ENCODE data around the gene PRDM16.

The PRDM16 gene

GRCh38 chr1:3427711-3428704 is 359.0 kb downstream of the PRDM16 start:
- no peak for DNase-seq (ENCODE audit: low read depth in 2 of 2)

GRCh38 chr1:3428899-3429298 is 359.9 kb downstream of the PRDM16 start:
- no peak for DNase-seq (ENCODE audit: low read depth in 2 of 2)

- no peak for DNase-seq (ENCODE audit: low read depth in 2 of 2)
Observed at GRCh38 chr1:3429320-3429719, 360.3 kb downstream of the PRDM16 start.

GRCh38 chr1:3429766-3430165 is 360.8 kb downstream of the PRDM16 start:
- DNase-seq (ENCODE audit: low read depth in 2 of 2) = no peak

GRCh38 chr1:3430406-3430805 is 361.4 kb downstream of the PRDM16 start:
- DNase-seq (ENCODE audit: low read depth in 2 of 2) = no peak

- DNase-seq (ENCODE audit: low read depth in 2 of 2) = no peak
Observed at GRCh38 chr1:3430820-3431219, 361.8 kb downstream of the PRDM16 start.

- no peak for DNase-seq (ENCODE audit: low read depth in 2 of 2)
Observed at GRCh38 chr1:3431266-3431665, 362.3 kb downstream of the PRDM16 start.

GRCh38 chr1:3431686-3432085 is 362.7 kb downstream of the PRDM16 start:
- DNase-seq (ENCODE audit: low read depth in 2 of 2) = no peak

GRCh38 chr1:3432306-3432705 is 363.3 kb downstream of the PRDM16 start:
- DNase-seq (ENCODE audit: low read depth in 2 of 2) = no peak

GRCh38 chr1:3433076-3433475 is 364.1 kb downstream of the PRDM16 start:
- no peak for DNase-seq (ENCODE audit: low read depth in 2 of 2)

GRCh38 chr1:3433596-3434320 is 364.8 kb downstream of the PRDM16 start:
- DNase-seq (ENCODE audit: low read depth in 2 of 2) = no peak

- no peak for DNase-seq (ENCODE audit: low read depth in 2 of 2)
Observed at GRCh38 chr1:3434406-3435110, 365.6 kb downstream of the PRDM16 start.

- DNase-seq (ENCODE audit: low read depth in 2 of 2) = no peak
Observed at GRCh38 chr1:3435666-3436065, 366.7 kb downstream of the PRDM16 start.

GRCh38 chr1:3436451-3436850 is 367.4 kb downstream of the PRDM16 start:
- no peak for DNase-seq (ENCODE audit: low read depth in 2 of 2)

- no peak for DNase-seq (ENCODE audit: low read depth in 2 of 2)
Observed at GRCh38 chr1:3436901-3437300, 367.9 kb downstream of the PRDM16 start.

GRCh38 chr1:3438661-3439180 is 369.7 kb downstream of the PRDM16 start:
- no peak for DNase-seq (ENCODE audit: low read depth in 2 of 2)

GRCh38 chr1:3439346-3440299 is 370.6 kb downstream of the PRDM16 start:
- no peak for DNase-seq (ENCODE audit: low read depth in 2 of 2)

- no peak for DNase-seq (ENCODE audit: low read depth in 2 of 2)
Observed at GRCh38 chr1:3440300-3440681, 371.3 kb downstream of the PRDM16 start.

GRCh38 chr1:3440711-3441409 is 371.9 kb downstream of the PRDM16 start:
- DNase-seq (ENCODE audit: low read depth in 2 of 2) = no peak

GRCh38 chr1:3441410-3441847 is 372.4 kb downstream of the PRDM16 start:
- DNase-seq (ENCODE audit: low read depth in 2 of 2) = no peak

All from activated CD4-positive, alpha-beta T cell treated with anti-CD3 and anti-CD28 coated beads for 24 hours (primary cell).